HEK293 (cell line): ENCODE measurements around the gene PLAAT4.

Experiments used
- CTCF ChIA-PET: fragments of 350-600 bp; formaldehyde crosslinking; extraction: SDS; loops from one replicate; lab custom pipeline; 2021; ENCODE audit warnings: antibody characterized with exemption; lab: Yijun Ruan, JAX
- POLR2A ChIA-PET: fragments of 300-600 bp; formaldehyde crosslinking; extraction: SDS; loops from one replicate; lab custom pipeline; 2020; ENCODE audit warnings: antibody characterized with exemption, inconsistent platforms; lab: Yijun Ruan, JAX
- H3K27ac ChIP-seq: fragments of 200-500 bp; sonication (Bioruptor generic); 2 replicates; pipeline ENCODE4 v1.5.1; 2014; ENCODE audit warnings: low read depth, low read length, control low read depth, inconsistent platforms; ENCODE audit errors: extremely low read depth
- H3K36me3 ChIP-seq, 2 experiments: fragments of 200-500 bp in 1 of 2; sonication (Bioruptor generic) in 1 of 2; 1 replicate in 1 of 2; 2 replicates in 1 of 2; pipeline ENCODE4 v1.5.1; 2014 to 2017; ENCODE audit warnings: inconsistent platforms in 2 of 2, low read length in 2 of 2; ENCODE audit not compliant: control insufficient read depth in 2 of 2, insufficient read depth in 1 of 2
- H3K4me1 ChIP-seq: fragments of 200-500 bp; sonication (Bioruptor generic); 2 replicates; pipeline ENCODE4 v1.5.1; 2014; ENCODE audit warnings: mild to moderate bottlenecking, low read length, inconsistent platforms; ENCODE audit not compliant: control insufficient read depth, insufficient read depth
- H3K4me3 ChIP-seq: 2 replicates; pipeline ENCODE4 v1.5.1; 2011; ENCODE audit warnings: low read depth, mild to moderate bottlenecking, control low read depth, low read length, moderate library complexity
- H3K9me3 ChIP-seq: fragments of 200-500 bp; sonication (Bioruptor generic); 2 replicates; pipeline ENCODE4 v1.5.1; 2014; ENCODE audit warnings: low read depth, low read length, inconsistent platforms; ENCODE audit not compliant: control insufficient read depth, insufficient read depth
- PATZ1 ChIP-seq: fragments of 450-650 bp; formaldehyde crosslinking; IDR thresholded peaks from 2 replicates; pipeline ENCODE4 v1.5.1; 2016; ENCODE audit warnings: missing biosample characterization, missing genetic modification characterization
- REPIN1 ChIP-seq: fragments of 450-650 bp; formaldehyde crosslinking; IDR thresholded peaks from 2 replicates; pipeline ENCODE4 v1.5.1; 2017; ENCODE audit warnings: missing biosample characterization, missing genetic modification characterization, low read depth
- SETDB1 ChIP-seq: IDR thresholded peaks from one replicate; pipeline ENCODE4 v1.6.1; 2017; ENCODE audit warnings: mild to moderate bottlenecking, low read length, moderate library complexity, mixed read lengths; ENCODE audit not compliant: insufficient read length
- ZNF121 ChIP-seq: fragments of 450-650 bp; formaldehyde crosslinking; IDR thresholded peaks from 2 replicates; pipeline ENCODE4 v1.5.1; 2016; ENCODE audit warnings: missing biosample characterization, missing genetic modification characterization
- ZNF132 ChIP-seq: fragments of 450-650 bp; formaldehyde crosslinking; IDR thresholded peaks from 2 replicates; pipeline ENCODE4 v1.5.1; 2017; ENCODE audit warnings: missing biosample characterization, missing genetic modification characterization, borderline replicate concordance
- ZNF140 ChIP-seq: fragments of 450-650 bp; formaldehyde crosslinking; IDR thresholded peaks from 2 replicates; pipeline ENCODE4 v1.5.1; 2016; ENCODE audit warnings: missing biosample characterization, missing genetic modification characterization
- ZNF341 ChIP-seq: fragments of 450-650 bp; formaldehyde crosslinking; IDR thresholded peaks from 2 replicates; pipeline ENCODE4; 2016; ENCODE audit warnings: low read depth, missing biosample characterization, missing genetic modification characterization
- ZNF391 ChIP-seq: fragments of 450-650 bp; formaldehyde crosslinking; IDR thresholded peaks from 2 replicates; pipeline ENCODE4 v1.5.1; 2016; ENCODE audit warnings: low read depth, missing biosample characterization, missing genetic modification characterization, borderline replicate concordance
- ZNF394 ChIP-seq: fragments of 450-650 bp; formaldehyde crosslinking; IDR thresholded peaks from 2 replicates; pipeline ENCODE4 v1.5.1; 2016; ENCODE audit warnings: missing biosample characterization, missing genetic modification characterization, mild to moderate bottlenecking, moderate library complexity, borderline replicate concordance
- ZNF426 ChIP-seq: fragments of 450-650 bp; formaldehyde crosslinking; IDR thresholded peaks from 2 replicates; pipeline ENCODE4 v1.5.1; 2017; ENCODE audit warnings: missing biosample characterization, missing genetic modification characterization, mild to moderate bottlenecking, inconsistent platforms, moderate library complexity
- ZNF501 ChIP-seq: fragments of 450-650 bp; formaldehyde crosslinking; IDR thresholded peaks from 2 replicates; pipeline ENCODE4 v1.5.1; 2016; ENCODE audit warnings: missing biosample characterization, missing genetic modification characterization
- ZNF585B ChIP-seq: fragments of 450-650 bp; formaldehyde crosslinking; IDR thresholded peaks from 2 replicates; pipeline ENCODE4 v1.5.1; 2016; ENCODE audit warnings: missing biosample characterization, missing genetic modification characterization
- ZNF621 ChIP-seq: fragments of 450-650 bp; formaldehyde crosslinking; IDR thresholded peaks from 2 replicates; pipeline ENCODE4 v1.5.1; 2017; ENCODE audit warnings: missing biosample characterization, missing genetic modification characterization
- ZNF658 ChIP-seq: fragments of 450-650 bp; formaldehyde crosslinking; IDR thresholded peaks from 2 replicates; pipeline ENCODE4; 2016; ENCODE audit warnings: missing biosample characterization, missing genetic modification characterization
- TF ChIP-seq, protein P1 (sequence below): fragments of 450-650 bp; formaldehyde crosslinking; IDR thresholded peaks from 2 replicates; pipeline ENCODE4 v1.5.1; 2017; ENCODE audit warnings: missing biosample characterization, missing genetic modification characterization

The PLAAT4 gene

DNA sequence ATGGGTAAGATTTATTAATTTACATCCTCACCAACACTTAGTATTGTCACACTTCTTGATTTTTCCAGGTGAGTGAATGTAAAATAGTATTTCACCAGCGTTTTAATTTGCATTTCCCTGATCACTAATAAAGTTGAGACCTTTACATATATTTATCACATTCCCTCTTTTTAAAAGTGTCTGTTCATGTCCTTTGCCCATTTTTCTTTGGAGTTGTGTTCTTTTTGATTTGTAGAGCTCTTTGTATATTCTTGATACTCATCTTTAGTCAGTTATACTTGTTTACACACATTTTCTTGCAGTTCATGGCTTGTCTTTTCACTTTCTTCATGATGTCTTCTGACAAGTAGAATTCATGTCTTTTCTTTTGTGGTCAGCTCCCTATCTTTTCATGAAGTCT, 43.5 kb upstream of the PLAAT4 start:
- H3K27ac ChIP-seq: no peak overlapping the region
- H3K4me1 ChIP-seq: no peaks in the 10 kb centered on the region
- CTCF ChIA-PET: interaction anchor here (0.5 kb wide), 1 partner anchor 11 kb away, joined by 4 read pairs; no protein-coding TSS in a partner anchor
- no peak for TF ChIP-seq ZNF394 (tag by site-specific recombination)
- no peak for TF ChIP-seq ZNF426 (tag by site-specific recombination)
- TF ChIP-seq, protein P1, sequence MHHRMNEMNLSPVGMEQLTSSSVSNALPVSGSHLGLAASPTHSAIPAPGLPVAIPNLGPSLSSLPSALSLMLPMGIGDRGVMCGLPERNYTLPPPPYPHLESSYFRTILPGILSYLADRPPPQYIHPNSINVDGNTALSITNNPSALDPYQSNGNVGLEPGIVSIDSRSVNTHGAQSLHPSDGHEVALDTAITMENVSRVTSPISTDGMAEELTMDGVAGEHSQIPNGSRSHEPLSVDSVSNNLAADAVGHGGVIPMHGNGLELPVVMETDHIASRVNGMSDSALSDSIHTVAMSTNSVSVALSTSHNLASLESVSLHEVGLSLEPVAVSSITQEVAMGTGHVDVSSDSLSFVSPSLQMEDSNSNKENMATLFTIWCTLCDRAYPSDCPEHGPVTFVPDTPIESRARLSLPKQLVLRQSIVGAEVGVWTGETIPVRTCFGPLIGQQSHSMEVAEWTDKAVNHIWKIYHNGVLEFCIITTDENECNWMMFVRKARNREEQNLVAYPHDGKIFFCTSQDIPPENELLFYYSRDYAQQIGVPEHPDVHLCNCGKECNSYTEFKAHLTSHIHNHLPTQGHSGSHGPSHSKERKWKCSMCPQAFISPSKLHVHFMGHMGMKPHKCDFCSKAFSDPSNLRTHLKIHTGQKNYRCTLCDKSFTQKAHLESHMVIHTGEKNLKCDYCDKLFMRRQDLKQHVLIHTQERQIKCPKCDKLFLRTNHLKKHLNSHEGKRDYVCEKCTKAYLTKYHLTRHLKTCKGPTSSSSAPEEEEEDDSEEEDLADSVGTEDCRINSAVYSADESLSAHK (tag by site-specific recombination): no peak
- no peak for TF ChIP-seq ZNF132 (tag by site-specific recombination)
- H3K9me3 ChIP-seq: no peaks in the 10 kb centered on the region
- POLR2A ChIA-PET: interaction anchor here (0.6 kb wide), 1 partner anchor 15 kb away, joined by 3 read pairs; no protein-coding TSS in a partner anchor
- no peak overlapping the region for H3K4me3 ChIP-seq
- H3K36me3 ChIP-seq: no peaks in the 10 kb centered on the region

DNA sequence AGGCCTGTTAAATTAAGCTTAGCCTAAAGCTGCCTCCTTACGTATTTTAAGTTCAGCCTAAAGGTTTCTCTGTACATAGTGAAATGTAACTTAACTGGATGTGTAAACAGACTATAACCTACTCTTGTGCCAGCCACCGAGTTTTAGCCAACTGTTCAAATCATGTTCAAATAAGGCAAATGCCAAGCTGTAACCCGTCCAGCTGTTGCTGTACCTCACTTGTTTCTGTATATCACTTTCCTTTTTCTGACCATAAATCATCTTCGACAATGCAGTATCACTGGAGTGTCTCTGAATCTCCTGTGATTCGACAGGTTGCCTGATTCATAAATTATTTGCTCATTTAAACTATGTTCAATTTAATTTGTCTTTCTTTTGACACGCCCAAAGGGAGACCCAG, 41.6 kb upstream of the PLAAT4 start:
- no peaks in the 10 kb centered on the region for H3K9me3 ChIP-seq
- H3K27ac ChIP-seq: no peak overlapping the region
- no peaks in the 10 kb centered on the region for H3K4me1 ChIP-seq
- H3K4me3 ChIP-seq: no peak overlapping the region
- ChIA-PET CTCF (interaction anchor here (0.6 kb wide), 1 partner anchor 30 kb away, joined by 3 read pairs; no protein-coding TSS in a partner anchor), POLR2A (no interaction called here)
- no peaks in the 10 kb centered on the region for H3K36me3 ChIP-seq
- TF ChIP-seq ZNF121 (tag by site-specific recombination) (no peak), SETDB1 (no peak), REPIN1 (tag by site-specific recombination) (no peak), ZNF501 (no peak), ZNF341 (tag by site-specific recombination) (no peak), PATZ1 (tag by site-specific recombination) (no peak), ZNF140 (tag by site-specific recombination) (no peak), ZNF391 (no peak)

GRCh38 chr11:63499874-63500273, 36.7 kb upstream of the PLAAT4 start:
- TF ChIP-seq ZNF658 (tag by site-specific recombination) (no peak), SETDB1 (peak; percentile 77), ZNF621 (tag by site-specific recombination) (no peak), ZNF585B (tag by site-specific recombination) (no peak)
- Histone ChIP-seq H3K27ac (no peak overlapping the region), H3K4me3 (no peak overlapping the region), H3K4me1 (no peaks in the 10 kb centered on the region), H3K9me3 (no peaks in the 10 kb centered on the region), H3K36me3 (no peaks in the 10 kb centered on the region)
- POLR2A ChIA-PET: no interaction called here
- CTCF ChIA-PET: no interaction called here
